Measurements from ENCODE around the gene CELA2B. TPM values are rescaled to one million over a fixed set of nuclear protein-coding genes. Genes with fewer than 3 reads are reported as not detected.

The CELA2B gene
- total RNA-seq, 1 experiment from 2014 or later, result not detected

Other genes starting within 250 kb of the CELA2B start
- 2.6 to 3.0 TPM (median 2.9 TPM) in 3 replicates for gene FHAD1, start 228.9 kb upstream of the CELA2B start, total RNA-seq (2021)
- gene EFHD2, start 66.2 kb upstream of the CELA2B start, total RNA-seq (2021), result 19.5 to 23.8 TPM (median 21.9 TPM) in 3 replicates
- gene CTRC, start 37.7 kb upstream of the CELA2B start, total RNA-seq (2021), result 1.6 to 2.2 TPM (median 2.2 TPM) in 3 replicates
- 0.83 to 1.1 TPM (median 1.1 TPM) in 3 replicates for gene CELA2A, start 19.4 kb upstream of the CELA2B start, total RNA-seq (2021)
- 13.5 to 18.6 TPM (median 16.6 TPM) in 3 replicates for gene CASP9, start 48.1 kb downstream of the CELA2B start, total RNA-seq (2021)
- gene DNAJC16, start 50.7 kb downstream of the CELA2B start, total RNA-seq (2021), result 16.4 to 20.4 TPM (median 17.5 TPM) in 3 replicates
- gene AGMAT, start 108.9 kb downstream of the CELA2B start, total RNA-seq (2021), result 4.9 to 5.6 TPM (median 5.5 TPM) in 3 replicates
- gene DDI2, start 141.4 kb downstream of the CELA2B start, total RNA-seq (2021), result 33.8 to 34.2 TPM (median 33.8 TPM) in 3 replicates
- 47.5 to 51.8 TPM (median 49.7 TPM) in 3 replicates for gene PLEKHM2, start 208.2 kb downstream of the CELA2B start, total RNA-seq (2021)

Data from WTC11 (cell line).